Kidney (tissue), 14 donors: ENCODE measurements around the gene AMZ1. TPM values are rescaled to one million over a fixed set of nuclear protein-coding genes. Genes with fewer than 3 reads are reported as not detected.

Experiments used
- DNase-seq, 5 donors: peaks; one replicate each; pipeline ENCODE4 v3.0.0-alpha.2; 2013 to 2020
- FAIRE-seq: peaks from 2 replicates; lab custom pipeline; 2012; peaks lifted over from hg19 to GRCh38; lab: Jason Lieb, UNC
- H3K27ac ChIP-seq, 2 donors: one replicate each; pipeline ENCODE4 v1.7.0; 2013; ENCODE audit warnings: low read depth in 2 of 2, low read length in 2 of 2, inconsistent platforms in 1 of 2
- H3K27me3 ChIP-seq: one replicate; pipeline ENCODE4 v1.7.1; 2013; ENCODE audit warnings: low read length, inconsistent platforms; ENCODE audit not compliant: control insufficient read depth, insufficient read depth
- H3K36me3 ChIP-seq, 3 donors: one replicate each; pipeline versions ENCODE4 v1.7.0 to v1.7.1; 2013; ENCODE audit warnings: low read length in 3 of 3, control low read depth in 1 of 3, inconsistent platforms in 1 of 3; ENCODE audit not compliant: insufficient read depth in 3 of 3, control insufficient read depth in 2 of 3
- H3K4me1 ChIP-seq, 3 donors: one replicate each; pipeline versions ENCODE4 v1.7.0 to v1.7.1; 2013; ENCODE audit warnings: low read length in 3 of 3, inconsistent platforms in 1 of 3, low read depth in 1 of 3; ENCODE audit not compliant: control insufficient read depth in 2 of 3, insufficient read depth in 2 of 3
- H3K4me3 ChIP-seq, 3 donors: one replicate each; pipeline versions ENCODE4 v1.7.0 to v1.8.1; 2013; ENCODE audit warnings: low read length in 3 of 3, control low read depth in 1 of 3, inconsistent platforms in 1 of 3
- H3K9ac ChIP-seq, 3 donors: one replicate each; pipeline versions ENCODE4 v1.7.0 to v1.7.1; 2013; ENCODE audit warnings: low read length in 3 of 3, control low read depth in 1 of 3, inconsistent platforms in 1 of 3
- H3K9me3 ChIP-seq, 3 donors: one replicate each; pipeline versions ENCODE4 v1.7.0 to v1.7.1; 2013; ENCODE audit warnings: low read length in 3 of 3, control low read depth in 1 of 3, inconsistent platforms in 1 of 3; ENCODE audit not compliant: control insufficient read depth in 2 of 3, insufficient read depth in 1 of 3
- CTCF ChIP-seq: IDR thresholded peaks from 3 replicates; pipeline ENCODE4 v1.5.1; 2012; ENCODE audit warnings: mild to moderate bottlenecking, moderate library complexity, borderline replicate concordance; ENCODE audit not compliant: insufficient read depth; ENCODE audit errors: extremely low read depth
- intact Hi-C: fragments of 100-400 bp; cut with DNase I; formaldehyde crosslinking; loops from one replicate; pipeline ENCODE4 v1.11.1; 2022
- polyA plus RNA-seq: library from polyadenylated mRNA; stranded (reverse); fragments of 350-450 nt; fragmentation: Illumina TruSeq; extraction: RNeasy Lipid Tissue Mini Kit (QIAGEN cat#74804); gene quantifications from one replicate; pipeline ENCODE4 v1.2.3, GENCODE V29; 2014; ENCODE audit warnings: low read depth, low replicate concordance; ENCODE audit not compliant: insufficient read depth
- total RNA-seq: library from RNA; stranded (reverse); fragmentation: NEBNext Ultra II Directional; extraction: Animal tissue kit (Norgen Biotek cat#: 25700); gene quantifications from one replicate; pipeline ENCODE4 v1.2.1, GENCODE V29; 2021
- donor health status: control.
- donor health status: control.
- donor health status: control.
- donor health status: control.
- donor health status: control.
- donor health status: DM: yes; HTN: yes; CAD: no.
- donor health status: Normal renal cell carcinoma (clear cell type).

AMZ1 gene
- total and polyA plus RNA-seq, 2 donors from 2014 or later: 0.16 TPM; not detected in 1

- H3K4me3 ChIP-seq: no peak overlapping the region
- no peaks in the 10 kb centered on the region for H3K9me3 ChIP-seq
- H3K9ac ChIP-seq: no peak overlapping the region
- intact Hi-C loops: no loop called here
- no peaks in the 10 kb centered on the region for H3K27me3 ChIP-seq
- H3K27ac ChIP-seq: no peak overlapping the region
- DNase-seq (no peak), FAIRE-seq (no peak)
- H3K4me1 ChIP-seq: no peaks in the 10 kb centered on the region
- H3K36me3 ChIP-seq: no peaks in the 10 kb centered on the region
- no peak for TF ChIP-seq CTCF
Observed at GRCh38 chr7:2705371-2706096, 17.5 kb downstream of the AMZ1 start.

GRCh38 chr7:2706685-2707126 lies 18.7 kb downstream of the AMZ1 start:
- FAIRE-seq (no peak), DNase-seq (no peak)
- intact Hi-C loops: no loop called here

GRCh38 chr7:2707481-2707880 lies 19.5 kb downstream of the AMZ1 start:
- peaks cover 0 to 2% (median 0%) of the 10 kb centered on the region in 3 donors for H3K9me3 ChIP-seq
- no peak for TF ChIP-seq CTCF
- no peaks in the 10 kb centered on the region for H3K36me3 ChIP-seq
- DNase-seq: no peak
- intact Hi-C loops: no loop called here
- H3K27ac ChIP-seq: no peak overlapping the region
- H3K27me3 ChIP-seq: no peaks in the 10 kb centered on the region
- no peak overlapping the region for H3K4me3 ChIP-seq
- H3K9ac ChIP-seq: no peak overlapping the region
- H3K4me1 ChIP-seq: no peaks in the 10 kb centered on the region
- no peak for FAIRE-seq

More at GRCh38 chr7:2706685-2707126, 18.7 kb downstream of the AMZ1 start:
- Histone ChIP-seq H3K27me3 (no peaks in the 10 kb centered on the region), H3K4me1 (no peaks in the 10 kb centered on the region), H3K9ac (no peak overlapping the region), H3K27ac (no peak overlapping the region), H3K4me3 (no peak overlapping the region), H3K36me3 (no peaks in the 10 kb centered on the region), H3K9me3 (peaks cover 0 to 2% (median 0%) of the 10 kb centered on the region in 3 donors)
- no peak for TF ChIP-seq CTCF
